HG02798 (cell line): ENCODE results near the gene TTK.
"Not testable (repeated sequence)": the region's sequence is repeated elsewhere in the genome, so short reads cannot be mapped to it uniquely, and the experiment has no call there.

Source experiments
- ATAC-seq: cut with Tn5 transposase; IDR thresholded peaks from one replicate; pipeline ENCODE4 v1.9.1; 2021; ENCODE audit warnings: mild to moderate bottlenecking; ENCODE audit not compliant: unreplicated experiment, poor library complexity

TTK gene

DNA sequence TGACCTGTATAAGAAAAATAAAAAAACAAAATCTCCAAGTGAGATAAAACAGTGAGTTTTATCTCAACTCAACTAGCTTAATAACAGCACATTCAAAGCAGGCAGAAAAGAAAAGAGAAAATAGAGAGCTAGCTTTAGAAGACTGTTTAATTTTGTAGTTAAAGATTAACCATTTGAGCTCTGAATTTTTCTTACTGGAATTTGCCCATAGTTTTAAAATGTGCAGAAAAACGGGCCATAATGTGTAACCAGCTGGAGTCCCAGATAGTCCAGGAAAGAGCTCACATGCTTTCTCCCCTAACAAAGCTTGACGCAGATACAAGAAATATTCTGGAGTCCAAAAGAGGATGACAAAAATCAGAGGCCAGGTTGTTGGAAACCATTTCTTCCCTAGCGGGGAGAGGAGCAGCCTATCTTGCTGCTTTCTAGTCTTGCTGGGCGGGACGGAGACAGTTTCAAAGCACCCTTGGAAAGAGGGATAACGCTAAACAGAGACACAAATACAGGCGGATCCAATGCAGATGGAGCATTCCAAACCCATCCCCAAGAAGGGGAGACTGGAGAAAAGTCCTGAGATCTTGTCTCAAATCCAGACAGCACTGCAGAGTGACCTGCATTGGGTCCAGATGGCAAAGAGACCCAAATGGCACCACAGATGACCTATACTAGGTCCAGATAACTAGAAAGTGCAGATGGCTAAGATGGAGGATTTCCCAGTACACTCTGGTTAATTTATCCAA lies 16.1 kb downstream of the TTK start:
- no peak for ATAC-seq

DNA sequence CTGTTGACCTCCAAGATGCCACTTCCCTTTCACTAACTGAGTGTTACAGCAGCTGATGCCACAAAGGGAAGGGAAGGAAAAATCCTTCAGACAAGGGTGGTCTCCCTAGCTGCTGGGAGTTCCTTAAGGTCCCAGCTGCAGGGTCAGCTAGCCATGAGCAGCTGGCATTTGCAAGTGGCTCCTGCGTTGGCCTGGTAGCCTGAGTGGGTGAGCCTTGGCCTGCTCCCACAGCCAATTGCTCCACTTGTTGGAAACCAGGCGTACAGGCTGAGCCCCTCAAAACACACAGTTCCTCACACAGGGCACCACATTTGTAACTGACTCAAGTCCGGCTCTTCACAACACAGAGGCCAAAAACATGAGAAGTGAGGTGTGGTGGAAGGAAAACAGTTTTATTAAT lies 16.7 kb downstream of the TTK start:
- no peak for ATAC-seq

DNA sequence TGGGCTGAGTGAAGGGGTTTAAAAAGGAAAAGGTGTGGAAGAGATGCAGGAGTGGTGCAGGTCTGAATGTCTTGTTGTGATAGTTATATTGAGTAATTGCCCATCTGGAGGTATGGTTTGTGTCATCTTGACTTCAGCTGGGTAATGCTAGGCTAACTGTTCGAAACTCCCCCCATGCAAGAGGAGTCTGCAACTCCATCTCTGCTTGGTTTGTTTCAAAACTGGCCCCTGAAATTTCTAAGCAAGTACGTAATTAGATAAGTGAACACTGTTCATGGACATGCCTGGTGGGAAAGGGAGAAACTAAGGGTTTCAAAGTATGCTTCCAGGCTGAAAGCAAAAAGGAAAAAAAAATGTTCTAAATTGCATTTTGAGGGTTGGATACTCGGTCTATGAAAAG lies 17.1 kb downstream of the TTK start:
- ATAC-seq = no peak

DNA sequence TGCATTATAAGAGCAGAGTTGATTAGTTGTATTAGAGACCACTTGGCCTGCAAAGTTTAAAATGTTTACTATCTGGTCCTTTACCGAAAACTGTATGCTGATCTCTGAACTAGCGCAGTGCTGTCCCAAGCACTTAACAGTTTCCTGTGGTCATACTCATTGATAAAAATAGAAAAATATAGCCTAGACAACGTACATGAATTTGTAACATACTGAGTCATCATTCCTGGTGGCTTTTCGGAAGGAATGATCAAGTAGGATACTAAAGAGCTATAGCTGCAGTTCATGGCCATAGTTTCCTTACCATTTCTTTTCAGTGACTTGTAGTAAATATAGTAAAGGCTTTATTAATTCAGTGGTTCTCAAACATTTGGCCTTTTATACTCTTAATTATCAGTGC lies 18.4 kb downstream of the TTK start:
- no peak for ATAC-seq

DNA sequence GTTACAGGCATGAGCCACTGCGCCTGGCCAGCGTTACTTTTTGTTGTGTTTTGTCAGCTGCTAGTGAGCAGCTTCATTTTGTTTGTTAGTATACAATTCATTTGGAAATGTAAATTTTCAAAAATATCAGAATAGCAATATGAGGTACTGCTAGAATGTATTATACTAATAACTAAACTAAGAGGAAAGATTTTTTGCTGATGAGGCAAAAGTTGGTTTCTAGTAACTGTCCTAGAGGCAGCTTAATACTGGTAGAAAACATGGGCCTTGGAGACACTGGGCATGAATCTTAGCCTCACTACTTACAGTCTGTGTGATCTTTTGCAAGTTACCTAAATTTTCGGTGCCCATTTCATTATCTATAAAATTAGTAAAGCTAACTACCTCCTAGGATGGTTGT lies 24.1 kb downstream of the TTK start:
- no peak for ATAC-seq

DNA sequence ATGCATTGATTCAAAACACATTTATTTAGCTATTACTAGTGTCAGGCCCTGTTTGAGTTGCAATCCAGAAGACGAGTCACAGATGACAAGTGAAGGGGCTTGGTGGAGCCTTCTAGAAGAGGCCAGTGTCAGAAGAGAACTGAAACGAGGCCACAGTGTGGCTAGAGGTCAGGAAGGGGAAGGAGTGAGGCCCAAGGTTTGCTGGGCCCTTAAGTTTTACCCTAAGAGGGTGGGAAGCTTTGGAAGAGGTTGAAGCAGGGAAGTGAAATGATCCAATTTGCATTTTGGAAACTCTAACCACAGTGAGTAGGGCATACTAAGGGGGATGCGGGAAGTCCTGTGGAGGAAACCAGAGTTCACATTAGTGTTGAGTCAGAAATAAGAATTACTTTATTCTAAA lies 25.0 kb downstream of the TTK start:
- ATAC-seq = peak; percentile 90

DNA sequence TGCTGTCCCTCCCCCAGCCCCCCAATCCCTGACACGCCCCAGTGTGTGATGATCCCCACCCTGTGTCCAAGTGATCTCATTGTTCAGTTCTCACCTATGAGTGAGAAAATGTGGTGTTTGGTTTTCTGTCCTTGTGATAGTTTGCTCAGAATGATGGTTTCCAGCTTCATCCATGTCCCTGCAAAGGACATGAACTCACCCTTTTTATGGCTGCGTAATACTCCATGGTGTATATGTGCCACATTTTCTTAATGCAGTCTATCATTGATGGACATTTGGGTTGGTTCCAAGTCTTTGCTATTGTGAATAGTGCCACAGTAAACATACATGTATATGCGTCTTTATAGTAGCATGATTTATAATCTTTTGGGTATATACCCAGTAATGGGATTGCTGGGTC lies 43.8 kb downstream of the TTK start:
- ATAC-seq = not testable (repeated sequence)

DNA sequence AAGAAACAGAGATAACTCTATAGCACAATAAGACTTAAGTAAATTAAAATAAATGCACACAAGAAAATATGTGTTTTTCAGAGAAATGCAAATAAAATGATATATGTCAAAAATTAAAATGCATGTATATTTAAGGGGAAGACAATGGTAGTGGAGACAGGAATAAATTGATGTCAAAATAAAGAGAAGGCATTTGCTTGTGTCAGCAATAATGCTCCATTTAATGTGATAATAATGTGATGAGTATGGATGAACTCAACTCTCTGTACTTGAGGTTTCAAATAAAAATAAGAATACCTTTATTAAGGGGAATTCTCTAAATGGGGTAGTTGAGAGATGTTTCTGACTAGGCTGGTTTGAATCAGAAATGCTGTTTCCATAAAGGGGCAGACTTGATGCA lies 56.3 kb downstream of the TTK start:
- no peak for ATAC-seq

DNA sequence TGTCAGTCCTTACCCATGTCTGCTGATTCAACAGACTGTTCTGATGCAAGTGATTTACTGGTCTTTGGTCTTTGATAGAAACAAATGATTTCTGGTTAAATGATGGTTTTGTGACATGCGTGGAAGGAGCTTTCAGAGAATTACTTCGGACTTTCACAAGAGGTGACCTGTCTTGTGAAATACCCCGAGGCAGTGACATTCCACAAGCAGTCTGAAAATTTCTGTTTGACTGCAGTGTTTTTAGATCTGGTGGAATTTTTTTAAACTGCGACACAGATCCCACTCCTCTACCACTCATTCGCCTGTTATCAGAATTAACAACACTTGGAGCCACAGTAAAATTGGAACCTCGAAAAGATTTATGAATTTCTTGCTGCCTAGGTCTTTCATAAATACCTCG lies 63.7 kb downstream of the TTK start:
- not testable (repeated sequence) for ATAC-seq

DNA sequence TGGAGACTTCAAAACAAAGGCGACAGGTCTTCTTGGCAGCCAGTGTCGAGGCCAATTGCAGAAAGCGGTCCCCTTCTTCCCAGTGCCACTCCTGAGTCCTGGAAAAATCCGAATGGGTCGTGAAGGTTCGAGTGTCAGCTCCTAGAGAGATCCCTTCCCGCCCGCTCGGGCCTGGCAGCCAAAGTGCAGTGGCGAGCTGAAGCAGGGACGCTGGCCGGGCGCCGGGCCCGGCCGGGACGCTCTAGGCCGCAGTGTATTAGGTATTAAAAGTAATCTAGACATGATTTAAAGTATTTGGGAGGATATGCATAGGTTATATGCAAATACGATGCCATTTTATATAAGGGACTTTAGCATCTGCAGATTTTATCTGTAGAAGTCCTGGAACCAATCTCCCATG lies 66.0 kb downstream of the TTK start:
- not testable (repeated sequence) for ATAC-seq

DNA sequence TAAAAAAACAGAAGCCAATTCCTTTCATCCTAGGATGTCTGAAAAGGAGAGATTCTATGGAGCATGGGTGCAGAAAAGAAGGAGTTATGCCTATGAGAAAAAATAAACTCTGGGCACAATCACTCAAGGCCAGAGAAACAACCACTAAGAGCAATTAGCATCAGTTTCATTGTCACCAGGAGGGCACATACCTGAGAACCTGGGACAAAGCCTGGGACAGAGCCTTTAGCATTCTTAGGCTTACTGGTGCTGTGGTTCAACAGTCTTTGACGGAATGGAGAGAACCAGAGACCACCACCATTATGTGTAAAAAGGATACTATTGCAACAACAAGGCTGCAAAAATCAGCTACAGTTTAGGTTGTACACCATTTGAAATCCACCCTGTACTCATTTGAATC lies 72.6 kb downstream of the TTK start:
- ATAC-seq = no peak

DNA sequence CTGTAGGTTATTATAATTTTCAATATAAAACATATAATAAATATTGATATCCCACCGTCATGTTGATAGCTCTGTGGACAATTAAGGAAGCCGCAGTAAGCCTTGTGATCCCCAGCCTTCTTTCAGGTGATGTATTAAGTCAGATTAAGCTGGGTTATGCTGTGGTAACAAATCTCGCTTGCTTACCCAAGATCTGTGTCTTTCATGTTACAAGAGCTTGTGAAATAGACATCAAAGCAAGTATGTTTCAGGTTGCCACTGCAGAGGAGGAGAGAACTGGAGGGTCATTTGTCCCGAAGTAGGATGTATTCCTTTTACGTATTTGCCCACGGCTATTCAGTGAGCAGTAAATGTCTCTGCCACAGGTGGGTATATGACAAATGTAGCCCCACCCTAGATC lies 84.2 kb downstream of the TTK start:
- no peak for ATAC-seq

DNA sequence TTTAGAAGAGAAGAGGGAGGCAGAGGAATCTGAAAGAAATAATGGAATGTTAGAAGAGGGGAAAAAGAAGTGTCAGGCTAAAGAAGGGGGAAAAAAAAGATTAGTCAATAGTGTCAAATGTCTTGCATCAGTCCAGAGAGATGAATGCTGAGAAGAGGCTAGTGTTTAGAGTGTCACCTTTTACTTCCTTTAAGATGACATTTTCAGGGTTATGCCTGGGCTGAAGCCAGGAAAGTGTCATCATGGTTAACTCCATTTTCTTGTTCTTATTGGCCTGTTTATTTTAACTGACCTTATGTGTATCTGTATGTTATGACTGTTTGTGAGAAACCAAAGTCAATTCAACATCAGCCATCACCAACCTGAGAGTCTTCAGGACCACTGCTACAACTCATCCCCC lies 87.1 kb downstream of the TTK start:
- ATAC-seq = no peak
